Endodermal cell (in vitro differentiated cells): ENCODE results near the gene ANGPT4. TPM values are rescaled to one million over a fixed set of nuclear protein-coding genes. Genes with fewer than 3 reads are reported as not detected.
"Not testable (repeated sequence)": the region's sequence is repeated elsewhere in the genome, so short reads cannot be mapped to it uniquely, and the experiment has no call there.

Experiments
- DNase-seq: peaks from one replicate; pipeline ENCODE4 v3.0.0-alpha.2; 2017
- H3K27ac ChIP-seq: 2 replicates; pipeline ENCODE4 v1.5.1; 2013; ENCODE audit warnings: mild to moderate bottlenecking, low read depth, low read length, moderate library complexity
- H3K27me3 ChIP-seq: 2 replicates; pipeline ENCODE4 v1.6.1; 2013; ENCODE audit warnings: mild to moderate bottlenecking, low read length, moderate library complexity; ENCODE audit not compliant: insufficient read depth, control insufficient read depth, poor library complexity, severe bottlenecking
- H3K36me3 ChIP-seq: 2 replicates; pipeline ENCODE4 v1.7.0; 2013; ENCODE audit warnings: mild to moderate bottlenecking, low read length, moderate library complexity; ENCODE audit not compliant: control insufficient read depth, insufficient read depth
- H3K4me1 ChIP-seq: one replicate; pipeline ENCODE4 v1.7.0; 2013; ENCODE audit warnings: low read length; ENCODE audit not compliant: control insufficient read depth, insufficient read depth
- H3K4me3 ChIP-seq: 2 replicates; pipeline ENCODE4 v1.5.1; 2013; ENCODE audit warnings: mild to moderate bottlenecking, low read length, moderate library complexity
- H3K9ac ChIP-seq: 2 replicates; pipeline ENCODE4 v1.6.1; 2013; ENCODE audit warnings: mild to moderate bottlenecking, low read length, moderate library complexity; ENCODE audit not compliant: poor library complexity, severe bottlenecking; ENCODE audit errors: extremely low read depth
- H3K9me3 ChIP-seq: 2 replicates; pipeline ENCODE4 v1.6.1; 2013; ENCODE audit warnings: mild to moderate bottlenecking, low read length, moderate library complexity; ENCODE audit not compliant: control insufficient read depth
- H3K27ac Mint-ChIP-seq: 2 replicates; pipeline ENCODE4 v1.8.0; 2020; ENCODE audit warnings: mixed read lengths
- H3K27me3 Mint-ChIP-seq: 2 replicates; pipeline ENCODE4 v1.8.0; 2021; ENCODE audit warnings: mild to moderate bottlenecking, mixed read lengths; ENCODE audit not compliant: insufficient read depth
- H3K36me3 Mint-ChIP-seq: 2 replicates; pipeline ENCODE4 v1.8.0; 2020; ENCODE audit warnings: low read depth, mixed read lengths
- H3K4me1 Mint-ChIP-seq: 2 replicates; pipeline ENCODE4 v1.8.0; 2020; ENCODE audit warnings: mixed read lengths
- H3K4me3 Mint-ChIP-seq: 2 replicates; pipeline ENCODE4 v1.8.0; 2020; ENCODE audit warnings: mild to moderate bottlenecking, moderate library complexity, mixed read lengths
- H3K9me3 Mint-ChIP-seq: 2 replicates; pipeline ENCODE4 v1.8.0; 2020; ENCODE audit warnings: mild to moderate bottlenecking, mixed read lengths
- CTCF ChIP-seq: fragments of 200-600 bp; sonication (generic); conservative IDR thresholded peaks from 2 replicates; pipeline ENCODE4 v1.5.0; 2021; ENCODE audit warnings: antibody characterized with exemption, mild to moderate bottlenecking
- WGBS, 2 experiments: methylation state at CpG; one replicate each; pipeline versions ENCODE4 v1.1.5 to v1.1.7; 2013; ENCODE audit warnings: missing lambda C conversion rate in 2 of 2, mixed read lengths in 1 of 2; ENCODE audit not compliant: insufficient coverage in 1 of 2, insufficient read length in 1 of 2; 5-methylcytosine and 5-hydroxymethylcytosine counted together
- total RNA-seq, 2 donors: library from RNA; stranded (reverse); fragmentation: NEBNext Ultra II Directional in 1 of 2; extraction: Animal tissue kit (Norgen Biotek cat#: 25700) in 1 of 2; gene quantifications; 2 replicates in 1 of 2; 3 replicates in 1 of 2; pipeline ENCODE4 v1.2.1, GENCODE V29; 2021

Gene ANGPT4
- total RNA-seq, 2 donors from 2014 or later = 0.31 to 0.51 TPM

DNA sequence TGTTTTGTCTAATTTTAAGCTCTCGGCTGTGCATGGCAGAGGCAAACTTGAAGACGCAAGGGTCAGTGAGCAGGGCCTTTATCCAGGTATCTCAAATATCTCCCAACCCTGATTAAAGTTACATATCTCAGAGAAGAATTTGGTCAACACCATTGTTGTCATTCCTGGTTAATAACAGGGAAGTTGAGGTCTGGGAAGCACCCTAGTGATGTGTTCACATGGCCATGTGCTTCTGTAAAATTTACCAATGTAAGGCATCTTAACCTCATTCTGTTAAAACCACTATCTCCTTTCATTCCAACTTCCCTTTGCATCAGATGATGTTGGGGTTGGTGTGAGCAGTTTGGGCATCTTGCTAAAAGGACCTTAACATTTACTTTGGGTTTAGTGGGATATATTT is 86.6 kb downstream of the ANGPT4 start:
- 84 to 100% methylated on average over 1 to 2 of the region's 2 CpGs for WGBS, 2 experiments
- Mint-ChIP-seq H3K9me3 (no peaks in the 10 kb centered on the region), H3K4me3 (no peak overlapping the region), H3K4me1 (peaks cover 16% of the 10 kb centered on the region), H3K27ac (no peak overlapping the region), H3K36me3 (no peaks in the 10 kb centered on the region), H3K27me3 (peaks cover 6% of the 10 kb centered on the region)
- Histone ChIP-seq H3K9me3 (no peaks in the 10 kb centered on the region), H3K4me1 (peaks cover 7% of the 10 kb centered on the region), H3K4me3 (peak overlapping the region; percentile 29), H3K9ac (no peak overlapping the region), H3K27ac (no peak overlapping the region), H3K36me3 (no peaks in the 10 kb centered on the region), H3K27me3 (no peaks in the 10 kb centered on the region)
- DNase-seq = no peak
- no peak for TF ChIP-seq CTCF

- Mint-ChIP-seq H3K27me3 (peaks cover under 1% of the 10 kb centered on the region), H3K36me3 (no peaks in the 10 kb centered on the region), H3K9me3 (no peaks in the 10 kb centered on the region), H3K4me1 (peaks cover 11% of the 10 kb centered on the region), H3K27ac (no peak overlapping the region), H3K4me3 (no peak overlapping the region)
- Histone ChIP-seq H3K27me3 (no peaks in the 10 kb centered on the region), H3K4me3 (no peak overlapping the region), H3K9ac (no peak overlapping the region), H3K9me3 (no peaks in the 10 kb centered on the region), H3K27ac (no peak overlapping the region), H3K4me1 (peaks cover 3% of the 10 kb centered on the region), H3K36me3 (no peaks in the 10 kb centered on the region)
- no peak for DNase-seq
- no peak for TF ChIP-seq CTCF
- 75 to 76% methylated on average over 4 to 5 of the region's 6 CpGs for WGBS, 2 experiments
These were observed 87.1 kb downstream of the ANGPT4 start for GRCh38 chr20:828987-829386.

GRCh38 chr20:827981-828380 is 88.2 kb downstream of the ANGPT4 start:
- H3K36me3 Mint-ChIP-seq, H3K4me3 Mint-ChIP-seq, H3K4me1 Mint-ChIP-seq, H3K4me3 ChIP-seq, H3K36me3 ChIP-seq, H3K9me3 ChIP-seq, H3K27me3 ChIP-seq, H3K9ac ChIP-seq, H3K27ac ChIP-seq, DNase-seq, H3K4me1 ChIP-seq, H3K27me3 Mint-ChIP-seq, H3K27ac Mint-ChIP-seq, H3K9me3 Mint-ChIP-seq: not testable (repeated sequence)
- 92 to 100% methylated on average over 1 to 7 of the region's 8 CpGs for WGBS, 2 experiments

GRCh38 chr20:826695-827323 is 89.3 kb downstream of the ANGPT4 start:
- H3K4me3 Mint-ChIP-seq = no peak overlapping the region
- 93 to 98% methylated on average over 7 of the region's 7 CpGs for WGBS, 2 experiments
- no peaks in the 10 kb centered on the region for H3K9me3 Mint-ChIP-seq
- no peak overlapping the region for H3K27ac Mint-ChIP-seq
- no peak for DNase-seq
- H3K36me3 Mint-ChIP-seq = no peaks in the 10 kb centered on the region
- no peak overlapping the region for H3K27ac ChIP-seq
- no peak overlapping the region for H3K4me3 ChIP-seq
- H3K9me3 ChIP-seq = no peaks in the 10 kb centered on the region
- no peaks in the 10 kb centered on the region for H3K27me3 Mint-ChIP-seq
- no peak for TF ChIP-seq CTCF
- H3K27me3 ChIP-seq = no peaks in the 10 kb centered on the region
- peaks cover 8% of the 10 kb centered on the region for H3K4me1 Mint-ChIP-seq
- no peaks in the 10 kb centered on the region for H3K36me3 ChIP-seq
- H3K4me1 ChIP-seq = peaks cover 3% of the 10 kb centered on the region
- H3K9ac ChIP-seq = no peak overlapping the region
